PFSK-1 (cell line): ENCODE measurements around the gene PAX8.

Experiments used
- FOXP2 ChIP-seq: optimal IDR thresholded peaks from 2 replicates; pipeline ENCODE3; 2011; ENCODE audit warnings: borderline replicate concordance, control low read depth, inconsistent platforms; ENCODE audit not compliant: insufficient read depth; ENCODE audit errors: extremely low read length, extremely low read depth
- POLR2AphosphoS5 ChIP-seq: IDR thresholded peaks from 2 replicates; pipeline ENCODE4 v1.6.1; 2012; ENCODE audit warnings: low read depth, mild to moderate bottlenecking, control low read depth, low read length, moderate library complexity
- SIN3A ChIP-seq: IDR thresholded peaks from 2 replicates; pipeline ENCODE4 v1.6.1; 2012; ENCODE audit warnings: mild to moderate bottlenecking, low read length, moderate library complexity, borderline replicate concordance; ENCODE audit not compliant: insufficient read depth
- TAF1 ChIP-seq: IDR thresholded peaks from 2 replicates; pipeline ENCODE4 v1.6.1; 2012; ENCODE audit warnings: low read length, control low read depth, borderline replicate concordance; ENCODE audit not compliant: insufficient read depth
- TF ChIP-seq, protein P1 (sequence below), 2 experiments: IDR thresholded peaks; 2 replicates each; pipeline versions ENCODE4 v1.6.1 to v1.8.0; 2011 to 2012; ENCODE audit warnings: low read depth in 2 of 2, low read length in 2 of 2, control low read depth in 1 of 2, inconsistent platforms in 1 of 2, mild to moderate bottlenecking in 1 of 2, moderate library complexity in 1 of 2; ENCODE audit not compliant: insufficient read depth in 1 of 2

PAX8 gene

DNA sequence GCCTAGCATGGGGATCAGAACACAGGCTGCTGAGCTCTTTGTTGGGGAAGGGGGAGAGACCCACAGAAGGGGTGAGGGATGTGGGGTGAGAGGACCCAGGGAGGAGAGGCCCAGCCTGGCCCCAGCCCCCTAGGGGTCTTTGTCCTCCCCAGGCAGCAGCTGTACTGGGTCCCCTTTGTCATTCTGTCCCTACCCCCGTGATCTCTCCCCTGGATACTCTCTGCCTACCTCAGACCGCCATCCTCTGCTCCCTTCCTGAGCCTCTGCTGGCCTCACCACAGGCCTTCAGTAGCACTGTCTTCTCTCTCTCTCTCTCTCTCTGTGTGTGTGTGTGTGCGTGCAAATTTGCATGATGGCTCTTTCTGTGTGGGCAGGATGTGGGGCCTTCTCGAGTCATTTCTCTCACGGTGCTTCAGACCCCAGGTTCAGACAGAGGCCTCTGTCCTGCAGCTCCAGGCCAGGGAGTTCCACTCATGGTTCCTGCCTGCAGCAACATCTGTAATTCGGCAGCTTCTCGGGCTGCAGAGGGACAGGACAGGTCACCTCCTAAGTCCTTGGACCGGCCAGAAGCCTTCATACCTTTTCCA lies 103.6 kb downstream of the PAX8 start:
- TF ChIP-seq FOXP2 (no peak), TAF1 (no peak), POLR2AphosphoS5 (no peak), SIN3A (no peak)
- TF ChIP-seq, protein P1, sequence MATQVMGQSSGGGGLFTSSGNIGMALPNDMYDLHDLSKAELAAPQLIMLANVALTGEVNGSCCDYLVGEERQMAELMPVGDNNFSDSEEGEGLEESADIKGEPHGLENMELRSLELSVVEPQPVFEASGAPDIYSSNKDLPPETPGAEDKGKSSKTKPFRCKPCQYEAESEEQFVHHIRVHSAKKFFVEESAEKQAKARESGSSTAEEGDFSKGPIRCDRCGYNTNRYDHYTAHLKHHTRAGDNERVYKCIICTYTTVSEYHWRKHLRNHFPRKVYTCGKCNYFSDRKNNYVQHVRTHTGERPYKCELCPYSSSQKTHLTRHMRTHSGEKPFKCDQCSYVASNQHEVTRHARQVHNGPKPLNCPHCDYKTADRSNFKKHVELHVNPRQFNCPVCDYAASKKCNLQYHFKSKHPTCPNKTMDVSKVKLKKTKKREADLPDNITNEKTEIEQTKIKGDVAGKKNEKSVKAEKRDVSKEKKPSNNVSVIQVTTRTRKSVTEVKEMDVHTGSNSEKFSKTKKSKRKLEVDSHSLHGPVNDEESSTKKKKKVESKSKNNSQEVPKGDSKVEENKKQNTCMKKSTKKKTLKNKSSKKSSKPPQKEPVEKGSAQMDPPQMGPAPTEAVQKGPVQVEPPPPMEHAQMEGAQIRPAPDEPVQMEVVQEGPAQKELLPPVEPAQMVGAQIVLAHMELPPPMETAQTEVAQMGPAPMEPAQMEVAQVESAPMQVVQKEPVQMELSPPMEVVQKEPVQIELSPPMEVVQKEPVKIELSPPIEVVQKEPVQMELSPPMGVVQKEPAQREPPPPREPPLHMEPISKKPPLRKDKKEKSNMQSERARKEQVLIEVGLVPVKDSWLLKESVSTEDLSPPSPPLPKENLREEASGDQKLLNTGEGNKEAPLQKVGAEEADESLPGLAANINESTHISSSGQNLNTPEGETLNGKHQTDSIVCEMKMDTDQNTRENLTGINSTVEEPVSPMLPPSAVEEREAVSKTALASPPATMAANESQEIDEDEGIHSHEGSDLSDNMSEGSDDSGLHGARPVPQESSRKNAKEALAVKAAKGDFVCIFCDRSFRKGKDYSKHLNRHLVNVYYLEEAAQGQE (IDR thresholded peaks at IDR 0.05; ENCODE audit: insufficient read depth in 1 of 2, low read depth in 2 of 2, low read length in 2 of 2): no peak

DNA sequence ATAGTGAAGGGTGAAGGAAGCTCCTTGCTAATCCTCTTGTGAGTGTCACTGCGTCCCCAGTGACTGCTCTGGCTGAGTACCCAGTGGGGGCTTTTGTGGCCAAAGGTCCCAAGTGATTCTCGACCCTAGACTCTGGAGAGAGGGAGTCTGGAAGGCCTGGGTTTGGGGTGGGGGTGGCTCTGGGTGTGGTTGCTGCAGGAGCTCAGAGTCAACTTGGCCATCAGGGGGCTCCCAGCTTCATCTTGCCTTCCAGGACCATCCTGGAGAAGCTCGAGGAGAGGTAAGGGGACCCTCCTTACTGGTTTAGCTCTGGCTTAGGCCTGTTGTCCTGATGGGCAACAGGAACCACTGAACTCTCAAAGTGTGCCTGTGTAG lies 104.4 kb downstream of the PAX8 start:
- no peak for TF ChIP-seq FOXP2
- no peak for TF ChIP-seq SIN3A
- no peak for TF ChIP-seq TAF1
- TF ChIP-seq, protein P1 (IDR thresholded peaks at IDR 0.05; ENCODE audit: insufficient read depth in 1 of 2, low read depth in 2 of 2, low read length in 2 of 2): no peak
- no peak for TF ChIP-seq POLR2AphosphoS5

DNA sequence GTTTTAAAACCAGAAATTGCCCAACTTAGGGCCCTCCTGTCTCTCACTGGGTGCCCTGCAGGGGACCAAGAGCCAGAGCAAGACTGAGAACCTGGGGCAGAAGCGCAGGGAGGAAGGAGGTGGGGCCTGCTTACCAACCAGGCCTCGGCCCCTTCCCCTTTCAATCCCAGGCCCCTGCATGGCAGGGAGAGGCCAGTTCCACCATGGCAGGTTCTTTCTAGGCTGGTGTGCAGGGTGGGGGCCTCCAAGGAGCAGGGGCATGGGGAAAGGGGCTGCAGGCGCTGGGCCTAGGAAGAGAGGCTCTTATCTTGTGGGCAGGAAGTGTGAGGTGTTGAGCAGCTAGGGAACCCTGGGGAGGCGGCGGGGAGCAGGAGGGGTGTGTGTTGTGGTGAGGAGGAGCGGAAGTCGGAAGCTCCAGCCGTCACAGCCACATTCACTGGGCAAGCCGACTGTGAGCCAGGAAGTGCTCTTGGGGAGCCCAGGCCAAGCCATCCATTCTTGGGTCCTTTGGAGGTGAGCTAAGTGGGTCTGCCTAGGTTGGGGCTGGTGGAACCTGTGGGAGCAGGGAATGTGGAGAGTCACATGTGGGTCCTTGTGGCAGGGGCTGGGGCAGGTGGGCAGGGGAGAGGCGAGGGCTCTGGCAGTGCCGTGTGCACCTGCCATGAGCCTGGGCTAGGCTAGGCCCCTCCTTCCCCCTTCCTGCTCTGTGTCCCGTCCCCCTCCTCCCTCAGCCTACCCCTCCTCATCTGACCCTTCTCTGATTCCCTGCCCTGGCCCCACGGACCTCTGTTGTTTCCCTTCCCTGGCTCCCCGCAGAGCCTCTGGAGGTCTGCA lies 105.0 kb downstream of the PAX8 start, which contains the start of gene PSD4:
Gene PSD4 (plus strand): TSS at position 430 of the 834 bp plus-strand sequence. CDS start 8,486 bp downstream, outside the sequence.
- TF ChIP-seq, protein P1 (IDR thresholded peaks at IDR 0.05; ENCODE audit: insufficient read depth in 1 of 2, low read depth in 2 of 2, low read length in 2 of 2): no peak
- TF ChIP-seq SIN3A: no peak

DNA sequence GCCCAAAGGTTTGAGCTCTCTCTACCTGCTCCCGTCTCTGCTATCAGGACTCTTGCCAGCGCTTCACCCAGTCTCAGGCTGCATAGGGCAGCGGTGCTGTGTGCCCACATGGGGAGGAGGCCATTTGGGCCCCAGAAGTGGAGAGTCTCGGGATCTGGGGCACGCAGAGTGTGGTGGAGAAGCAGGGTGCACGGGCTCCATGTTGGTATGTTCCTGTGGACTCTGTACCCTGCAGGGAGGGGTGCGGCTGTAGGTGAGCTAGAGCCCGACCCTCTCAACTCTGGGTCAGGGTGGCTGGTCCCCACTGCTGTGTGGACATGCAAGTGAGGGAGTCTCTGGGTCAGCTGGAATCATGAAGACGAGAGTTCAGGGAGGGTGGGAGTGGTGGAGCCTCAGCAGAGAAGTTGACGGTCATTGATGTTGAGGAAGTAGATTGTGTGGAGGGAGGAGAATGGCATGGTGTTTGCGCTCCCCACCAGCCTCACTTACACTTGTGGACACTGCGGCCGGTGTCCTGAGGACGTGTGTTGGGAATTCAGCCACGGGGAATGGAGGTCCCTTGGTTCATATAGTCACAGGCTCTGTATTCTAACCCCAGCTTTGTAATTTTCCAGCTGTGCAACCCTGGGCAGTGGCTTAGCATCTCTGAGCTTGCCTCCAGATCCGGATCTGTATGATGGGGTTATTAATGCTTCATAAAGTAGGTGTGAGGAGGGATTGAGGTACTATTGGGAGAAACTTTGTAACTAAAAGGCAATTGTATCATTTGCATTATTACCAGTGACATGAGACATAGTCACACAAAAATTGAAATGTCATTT lies 105.8 kb downstream of the PAX8 start:
- TF ChIP-seq POLR2AphosphoS5 (no peak), FOXP2 (no peak), SIN3A (no peak), TAF1 (no peak)
- TF ChIP-seq, protein P1 (IDR thresholded peaks at IDR 0.05; ENCODE audit: insufficient read depth in 1 of 2, low read depth in 2 of 2, low read length in 2 of 2): no peak
